WTC11 (cell line): ENCODE measurements around the gene FBXL13. TPM values are rescaled to one million over a fixed set of nuclear protein-coding genes. Genes with fewer than 3 reads are reported as not detected.

Experiments used
- ATAC-seq: fragments of 200-7000 bp; cut with Tn5 transposase; 2 replicates; pipeline ENCODE4 v1.10.0; 2021; ENCODE audit warnings: mild to moderate bottlenecking, moderate library complexity
- CTCF ChIA-PET: fragments of 300-600 bp; sonication (Branson Sonifier 250); formaldehyde crosslinking; loops from one replicate; lab custom pipeline; 2021; ENCODE audit warnings: antibody characterized with exemption; lab: Charles Lee
- POLR2A ChIA-PET: fragments of 350-600 bp; sonication (Branson Sonifier 250); formaldehyde crosslinking; loops from one replicate; lab custom pipeline; 2021; ENCODE audit warnings: antibody characterized with exemption; lab: Charles Lee
- DNase-seq: peaks from one replicate; pipeline ENCODE4 v3.0.0; 2021; ENCODE audit warnings: low spot score
- H3K27ac Mint-ChIP-seq: 2 replicates; pipeline ENCODE4 v1.8.0; 2021; ENCODE audit warnings: mixed read lengths
- H3K27me3 Mint-ChIP-seq: 2 replicates; pipeline ENCODE4 v1.8.0; 2021; ENCODE audit warnings: low read depth, mild to moderate bottlenecking, moderate library complexity, mixed read lengths
- H3K36me3 Mint-ChIP-seq: 2 replicates; pipeline ENCODE4 v1.8.0; 2021; ENCODE audit warnings: mixed read lengths
- H3K4me1 Mint-ChIP-seq: 2 replicates; pipeline ENCODE4 v1.8.0; 2022; ENCODE audit warnings: mixed read lengths
- H3K4me3 Mint-ChIP-seq: 2 replicates; pipeline ENCODE4 v1.8.0; 2021; ENCODE audit warnings: mild to moderate bottlenecking, moderate library complexity, mixed read lengths
- H3K9me3 Mint-ChIP-seq: 2 replicates; pipeline ENCODE4 v1.8.0; 2021; ENCODE audit warnings: mixed read lengths
- AR ChIP-seq: fragments of 250-450 bp; sonication (Bioruptor Pico); IDR thresholded peaks from 2 replicates; pipeline ENCODE4 v1.9.0; 2021; ENCODE audit warnings: mild to moderate bottlenecking
- ATF2 ChIP-seq: sonication (generic); formaldehyde crosslinking; IDR thresholded peaks from 2 replicates; pipeline ENCODE4 v1.8.1; 2022; ENCODE audit warnings: low read depth, missing genetic modification reagents, borderline replicate concordance
- ATF3 ChIP-seq: sonication (generic); formaldehyde crosslinking; conservative IDR thresholded peaks from 2 replicates; pipeline ENCODE4 v1.8.1; 2022; ENCODE audit warnings: mild to moderate bottlenecking, missing genetic modification reagents
- FOXP4 ChIP-seq: sonication (generic); formaldehyde crosslinking; IDR thresholded peaks from 2 replicates; pipeline ENCODE4 v1.8.0; 2022; ENCODE audit warnings: mild to moderate bottlenecking, missing genetic modification reagents
- GTF2I ChIP-seq: fragments of 250-450 bp; sonication (Bioruptor Pico); conservative IDR thresholded peaks from 2 replicates; pipeline ENCODE4 v1.4.0; 2021; ENCODE audit warnings: mild to moderate bottlenecking
- HMGXB4 ChIP-seq: sonication (generic); formaldehyde crosslinking; IDR thresholded peaks from 2 replicates; pipeline ENCODE4 v1.8.1; 2023; ENCODE audit warnings: mild to moderate bottlenecking, moderate library complexity, missing genetic modification reagents
- MLX ChIP-seq: sonication (generic); formaldehyde crosslinking; IDR thresholded peaks from 2 replicates; pipeline ENCODE4 v1.8.1; 2023; ENCODE audit warnings: mild to moderate bottlenecking, missing genetic modification reagents, moderate library complexity
- NFYB ChIP-seq: sonication (generic); formaldehyde crosslinking; conservative IDR thresholded peaks from 2 replicates; pipeline ENCODE4 v1.8.0; 2022; ENCODE audit warnings: low read depth, missing genetic modification reagents
- NR2C2 ChIP-seq: sonication (generic); formaldehyde crosslinking; IDR thresholded peaks from 2 replicates; pipeline ENCODE4 v1.8.0; 2022; ENCODE audit warnings: mild to moderate bottlenecking, missing genetic modification reagents
- PRRX2 ChIP-seq: fragments of 250-450 bp; sonication (Bioruptor Pico); IDR thresholded peaks from 2 replicates; pipeline ENCODE4 v1.8.0; 2021; ENCODE audit warnings: mild to moderate bottlenecking
- TEAD1 ChIP-seq: sonication (generic); formaldehyde crosslinking; IDR thresholded peaks from 2 replicates; pipeline ENCODE4 v1.8.0; 2022; ENCODE audit warnings: mild to moderate bottlenecking, missing genetic modification reagents
- TP53 ChIP-seq: sonication (generic); formaldehyde crosslinking; IDR thresholded peaks from 2 replicates; pipeline ENCODE4 v1.8.1; 2023; ENCODE audit warnings: mild to moderate bottlenecking, missing genetic modification reagents
- ZMAT4 ChIP-seq: fragments of 250-450 bp; sonication (Bioruptor Pico); IDR thresholded peaks from 2 replicates; pipeline ENCODE4 v1.9.0; 2021; ENCODE audit warnings: mild to moderate bottlenecking
- ZNF121 ChIP-seq: sonication (generic); formaldehyde crosslinking; IDR thresholded peaks from 2 replicates; pipeline ENCODE4 v1.8.0; 2023; ENCODE audit warnings: missing genetic modification reagents
- ZNF138 ChIP-seq: sonication (generic); formaldehyde crosslinking; conservative IDR thresholded peaks from 2 replicates; pipeline ENCODE4 v1.8.1; 2022; ENCODE audit warnings: mild to moderate bottlenecking, moderate library complexity, missing genetic modification reagents
- ZNF232 ChIP-seq: sonication (generic); formaldehyde crosslinking; IDR thresholded peaks from 2 replicates; pipeline ENCODE4 v1.8.0; 2022; ENCODE audit warnings: mild to moderate bottlenecking, missing genetic modification reagents
- ZNF317 ChIP-seq: sonication (generic); formaldehyde crosslinking; IDR thresholded peaks from 2 replicates; pipeline ENCODE4 v1.8.1; 2023; ENCODE audit warnings: low read depth, mild to moderate bottlenecking, moderate library complexity, missing genetic modification reagents, borderline replicate concordance
- total RNA-seq: library from RNA; stranded (reverse); gene quantifications from 3 replicates; pipeline ENCODE4 v1.2.3, GENCODE V29; 2021

FBXL13 gene
- total RNA-seq, 1 experiment from 2014 or later = 1.7 TPM

- no peak for ATAC-seq
- no peaks in the 10 kb centered on the region for H3K36me3 Mint-ChIP-seq
- H3K4me1 Mint-ChIP-seq = peaks cover 62% of the 10 kb centered on the region
- no peaks in the 10 kb centered on the region for H3K9me3 Mint-ChIP-seq
- ChIA-PET CTCF (interaction anchor here (0.7 kb wide), 1 partner anchor 9 kb away, joined by 6 read pairs; no protein-coding TSS in a partner anchor), POLR2A (no interaction called here)
- H3K27ac Mint-ChIP-seq = no peak overlapping the region
- DNase-seq = no peak
- H3K4me3 Mint-ChIP-seq = no peak overlapping the region
- H3K27me3 Mint-ChIP-seq = no peaks in the 10 kb centered on the region
- TF ChIP-seq ZMAT4 (CRISPR knock-in tag) = no peak
- no peak for TF ChIP-seq MLX (CRISPR knock-in tag)
- TF ChIP-seq ZNF138 (CRISPR knock-in tag) = no peak
- TF ChIP-seq FOXP4 (CRISPR knock-in tag) = no peak
- TF ChIP-seq PRRX2 = no peak
- TF ChIP-seq AR (CRISPR knock-in tag) = no peak
- no peak for TF ChIP-seq GTF2I (CRISPR knock-in tag)
- TF ChIP-seq HMGXB4 = no peak
- TF ChIP-seq ZNF121 (CRISPR knock-in tag) = no peak
These were observed 139.0 kb downstream of the FBXL13 start for GRCh38 chr7:102935450-102936115.

- H3K4me1 Mint-ChIP-seq = peaks cover 62% of the 10 kb centered on the region
- H3K27ac Mint-ChIP-seq = peak overlapping the region; percentile 48; the same call in 1 of the 2 replicates
- no peaks in the 10 kb centered on the region for H3K36me3 Mint-ChIP-seq
- POLR2A ChIA-PET = no interaction called here
- 0 out of 2 replicates have a peak overlapping the region, but pooled peaks have one; percentile 15 for H3K4me3 Mint-ChIP-seq
- no peaks in the 10 kb centered on the region for H3K9me3 Mint-ChIP-seq
- ATAC-seq (peak; percentile 60), DNase-seq (no peak)
- CTCF ChIA-PET = no interaction called here
- TF ChIP-seq NR2C2 (CRISPR knock-in tag) = no peak
- TF ChIP-seq TEAD1 (CRISPR knock-in tag) = peak; percentile 56; the same call in 1 of the 2 replicates
- TF ChIP-seq, all 79 proteins: peak for 1
- H3K27me3 Mint-ChIP-seq = no peaks in the 10 kb centered on the region
These were observed 139.9 kb downstream of the FBXL13 start for GRCh38 chr7:102934701-102935100.

- Mint-ChIP-seq H3K27me3 (no peaks in the 10 kb centered on the region), H3K4me3 (peak overlapping the region; percentile 50; the same call in 1 of the 2 replicates), H3K4me1 (peaks cover 59% of the 10 kb centered on the region), H3K36me3 (no peaks in the 10 kb centered on the region), H3K9me3 (no peaks in the 10 kb centered on the region), H3K27ac (peak overlapping the region; percentile 97)
- TF ChIP-seq ATF3 (CRISPR knock-in tag) (no peak), TP53 (CRISPR knock-in tag) (no peak), ATF2 (CRISPR knock-in tag) (no peak), NFYB (CRISPR knock-in tag) (no peak), ZNF317 (CRISPR knock-in tag) (no peak), ZNF232 (CRISPR knock-in tag) (no peak)
- ChIA-PET CTCF (interaction anchor here (1.0 to 1.2 kb wide), 2 partner anchors 18 to 128 kb away, joined by 3 to 4 read pairs; no protein-coding TSS in a partner anchor), POLR2A (no interaction called here)
- no peak; the same call in 1 of the 2 replicates for ATAC-seq
- DNase-seq = no peak
These were observed 140.4 kb downstream of the FBXL13 start for GRCh38 chr7:102934239-102934638.
